ENCODE measurements around the gene HOXD9. TPM values are rescaled to one million over a fixed set of nuclear protein-coding genes. Genes with fewer than 3 reads are reported as not detected.

The HOXD9 gene
- polyA plus RNA-seq, 4 donors: 58.0 to 106 (median 69.1) TPM

DNA sequence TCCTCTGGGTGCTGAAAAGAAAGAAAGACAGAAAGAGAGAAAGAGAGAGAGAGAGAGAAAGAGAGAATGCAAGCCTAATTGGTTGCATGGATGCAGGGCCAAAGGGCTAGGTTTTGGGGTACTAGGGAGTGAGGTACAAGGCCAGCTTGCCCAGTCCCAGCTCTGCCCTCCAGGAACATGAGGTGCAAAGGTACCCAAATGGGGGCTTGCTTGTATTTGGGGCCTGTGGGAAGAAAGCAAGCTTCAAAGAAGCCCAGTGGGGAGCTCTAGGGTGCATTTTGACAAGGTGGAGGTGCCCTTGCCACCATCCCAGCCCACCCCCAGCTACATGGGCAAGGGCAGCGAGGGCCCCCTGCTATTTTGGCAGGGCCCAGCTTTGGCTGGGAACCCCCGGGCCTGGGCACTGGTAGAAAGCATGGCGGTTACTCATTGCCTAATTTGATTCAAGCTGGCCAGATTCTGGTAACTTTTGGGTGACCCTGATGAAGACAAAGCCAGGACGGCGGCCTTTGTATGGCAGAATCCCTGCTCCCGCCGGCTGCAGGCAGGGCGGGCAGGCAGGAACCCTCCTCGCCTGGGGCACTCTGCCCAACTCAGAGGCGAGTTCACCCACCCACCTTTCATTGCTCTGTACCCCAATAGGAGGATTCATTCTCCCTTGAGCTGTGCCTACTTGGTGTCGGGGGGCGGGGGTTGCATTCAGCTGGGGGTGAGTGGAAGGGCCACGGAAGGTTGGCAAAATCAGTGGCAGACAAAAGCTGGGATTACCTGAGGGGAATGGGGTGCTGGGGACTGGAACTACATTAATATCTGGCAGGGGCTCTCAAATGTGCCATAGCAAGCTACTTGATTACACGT, 28.3 kb downstream of the HOXD9 start:
- no peak for DNase-seq (ENCODE audit: low read depth in 4 of 4, low spot score in 3 of 4)

DNA sequence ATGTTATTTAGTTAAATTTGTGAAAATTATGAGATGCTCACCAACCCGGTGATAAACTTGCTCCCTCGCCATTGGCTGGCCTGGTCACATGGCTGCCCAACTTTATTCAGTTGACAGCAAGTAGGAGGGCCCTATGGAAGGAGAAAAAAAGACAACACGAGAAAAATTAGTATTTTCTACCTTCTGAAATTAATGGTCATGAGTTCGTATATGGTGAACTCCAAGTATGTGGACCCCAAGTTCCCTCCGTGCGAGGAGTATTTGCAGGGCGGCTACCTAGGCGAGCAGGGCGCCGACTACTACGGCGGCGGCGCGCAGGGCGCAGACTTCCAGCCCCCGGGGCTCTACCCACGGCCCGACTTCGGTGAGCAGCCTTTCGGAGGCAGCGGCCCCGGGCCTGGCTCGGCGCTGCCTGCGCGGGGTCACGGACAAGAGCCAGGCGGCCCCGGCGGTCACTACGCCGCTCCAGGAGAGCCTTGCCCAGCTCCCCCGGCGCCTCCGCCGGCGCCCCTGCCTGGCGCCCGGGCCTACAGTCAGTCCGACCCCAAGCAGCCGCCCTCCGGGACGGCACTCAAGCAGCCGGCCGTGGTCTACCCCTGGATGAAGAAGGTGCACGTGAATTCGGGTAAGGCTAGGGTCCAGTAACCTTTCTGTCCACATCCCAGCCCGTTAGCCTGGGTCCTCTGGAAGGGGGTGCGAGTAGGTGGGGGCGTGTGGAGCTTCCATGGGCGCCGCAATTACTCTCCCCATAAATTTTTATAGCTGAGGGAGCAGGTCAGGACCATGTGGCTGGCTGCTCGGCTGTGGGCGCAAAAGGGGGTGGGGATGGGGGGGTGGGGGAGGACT, 29.1 kb downstream of the HOXD9 start, which contains the start of gene HOXD4:
HOXD4 (plus strand) TSS at position 109 of the 846 bp plus-strand sequence; CDS start at position 193, 84 bp downstream.
- no peak for DNase-seq (ENCODE audit: low read depth in 4 of 4, low spot score in 3 of 4)

DNA sequence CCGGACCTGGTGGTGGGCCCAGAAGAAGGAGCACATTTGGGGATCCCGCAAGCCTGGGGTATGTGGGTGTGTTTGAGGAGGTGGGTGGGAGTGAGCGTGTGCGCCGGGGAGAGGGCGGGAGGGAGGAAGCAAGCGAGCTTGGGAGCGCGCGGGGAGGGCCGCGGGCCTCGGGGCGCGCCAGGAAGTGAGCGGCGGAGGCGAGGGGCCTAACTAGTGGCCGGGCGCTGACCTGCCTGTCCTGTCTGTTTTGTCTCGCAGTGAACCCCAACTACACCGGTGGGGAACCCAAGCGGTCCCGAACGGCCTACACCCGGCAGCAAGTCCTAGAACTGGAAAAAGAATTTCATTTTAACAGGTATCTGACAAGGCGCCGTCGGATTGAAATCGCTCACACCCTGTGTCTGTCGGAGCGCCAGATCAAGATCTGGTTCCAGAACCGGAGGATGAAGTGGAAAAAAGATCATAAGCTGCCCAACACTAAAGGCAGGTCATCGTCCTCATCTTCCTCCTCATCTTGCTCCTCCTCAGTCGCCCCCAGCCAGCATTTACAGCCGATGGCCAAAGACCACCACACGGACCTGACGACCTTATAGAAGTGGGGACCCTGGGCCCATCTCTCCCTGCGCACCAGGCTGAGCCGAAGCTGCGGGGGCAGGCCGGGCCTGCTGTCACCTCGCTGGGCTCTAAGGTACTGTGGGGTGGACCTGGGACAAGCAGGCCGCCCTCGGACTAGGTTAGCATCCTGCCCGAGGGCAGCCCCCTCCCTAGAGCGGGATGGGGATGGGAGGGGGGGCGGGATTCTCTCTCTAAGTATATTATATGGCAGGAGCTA, 30.0 kb downstream of the HOXD9 start:
- no peak for DNase-seq (ENCODE audit: low read depth in 4 of 4, low spot score in 3 of 4)

DNA sequence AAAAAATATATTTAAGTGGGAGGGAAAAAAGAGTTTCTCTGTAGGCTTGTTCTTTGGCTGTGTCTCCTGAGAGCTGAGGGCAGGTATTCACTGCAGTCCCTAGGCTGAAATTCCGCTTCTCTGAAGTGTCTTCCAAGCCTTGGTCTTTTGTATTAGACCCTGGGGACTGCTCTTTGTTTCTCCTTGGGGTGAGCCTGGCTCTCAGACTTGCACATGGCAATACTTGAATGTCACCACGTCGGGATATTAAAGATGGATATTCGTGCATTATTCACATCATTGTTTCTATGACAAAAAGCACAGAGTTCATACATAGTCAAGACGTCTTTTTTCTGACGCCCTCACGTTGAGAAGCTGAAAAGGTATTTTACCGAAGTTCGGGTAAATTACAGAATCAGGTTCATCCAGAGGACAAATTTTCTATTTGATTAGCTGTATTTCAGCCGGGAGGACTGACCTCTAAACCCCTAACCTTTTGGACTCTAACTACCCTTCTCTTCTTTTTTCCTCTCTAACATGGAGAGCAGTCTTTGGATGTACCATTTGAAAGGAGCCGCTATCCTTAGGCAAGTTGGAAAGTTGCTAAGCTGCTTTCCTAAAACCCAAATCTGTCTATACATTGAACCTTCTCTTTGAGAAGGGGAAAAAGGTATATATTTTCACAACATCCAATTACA, 32.2 kb downstream of the HOXD9 start:
- no peak for DNase-seq (ENCODE audit: low read depth in 4 of 4, low spot score in 3 of 4)

DNA sequence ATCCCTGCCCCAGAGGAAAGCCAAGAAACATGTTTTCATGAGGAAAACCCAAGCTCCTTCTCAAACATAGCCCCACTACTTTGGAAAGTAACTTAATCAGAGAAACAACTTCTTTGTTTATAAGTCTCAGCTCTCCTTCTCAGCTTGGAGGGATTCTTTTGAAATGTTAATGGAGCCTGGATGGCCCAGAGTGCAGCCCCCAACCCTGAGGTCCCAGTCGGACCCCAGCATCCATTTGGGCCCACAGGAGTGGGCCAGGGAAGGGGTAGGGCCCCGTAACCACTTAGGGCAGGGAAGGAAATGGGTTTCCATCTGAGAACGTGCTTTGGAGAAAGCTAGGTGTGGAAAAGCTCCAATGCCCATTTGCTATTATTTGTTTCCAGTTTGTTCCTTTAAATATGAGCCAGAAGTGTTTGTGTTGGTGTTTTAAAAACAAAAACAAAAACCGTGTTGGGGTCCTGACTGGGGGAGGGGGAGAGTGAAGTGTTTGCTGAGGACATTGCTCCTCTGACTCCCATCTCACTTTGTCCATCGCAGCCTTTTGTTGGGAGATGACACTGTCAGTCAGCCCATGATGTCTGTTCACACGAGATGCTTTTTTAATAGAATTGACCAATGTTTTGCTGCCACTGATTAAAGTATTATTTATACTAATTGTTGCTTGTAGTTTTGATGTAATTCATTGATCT, 33.0 kb downstream of the HOXD9 start:
- DNase-seq (ENCODE audit: low read depth in 4 of 4, low spot score in 3 of 4): no peak

DNA sequence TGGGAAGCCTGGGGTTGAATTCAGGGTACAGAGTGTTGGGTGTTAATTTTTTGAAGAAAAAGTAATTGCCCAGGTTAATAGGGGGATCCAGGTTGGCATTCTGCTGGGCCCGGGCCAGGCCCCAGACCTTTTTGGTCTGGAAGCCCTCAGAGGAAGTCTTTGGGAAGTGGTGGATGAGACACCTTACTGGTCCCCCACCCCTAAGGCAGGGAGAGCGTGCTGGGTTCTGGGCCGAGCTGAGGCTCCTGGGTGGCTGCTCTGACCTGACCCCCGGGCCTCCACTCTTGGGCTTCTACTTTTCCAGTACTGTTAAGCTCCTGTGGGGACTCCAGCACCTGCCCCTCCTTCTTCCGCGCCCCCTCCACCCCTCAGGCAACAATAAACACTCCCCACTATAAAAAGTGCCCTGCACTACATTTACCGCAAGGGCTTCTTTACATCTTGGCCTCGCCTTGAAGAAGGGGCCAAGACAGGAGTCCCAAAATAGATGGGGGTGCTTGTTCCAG, 33.8 kb downstream of the HOXD9 start:
- DNase-seq (ENCODE audit: low read depth in 4 of 4, low spot score in 3 of 4): no peak

DNA sequence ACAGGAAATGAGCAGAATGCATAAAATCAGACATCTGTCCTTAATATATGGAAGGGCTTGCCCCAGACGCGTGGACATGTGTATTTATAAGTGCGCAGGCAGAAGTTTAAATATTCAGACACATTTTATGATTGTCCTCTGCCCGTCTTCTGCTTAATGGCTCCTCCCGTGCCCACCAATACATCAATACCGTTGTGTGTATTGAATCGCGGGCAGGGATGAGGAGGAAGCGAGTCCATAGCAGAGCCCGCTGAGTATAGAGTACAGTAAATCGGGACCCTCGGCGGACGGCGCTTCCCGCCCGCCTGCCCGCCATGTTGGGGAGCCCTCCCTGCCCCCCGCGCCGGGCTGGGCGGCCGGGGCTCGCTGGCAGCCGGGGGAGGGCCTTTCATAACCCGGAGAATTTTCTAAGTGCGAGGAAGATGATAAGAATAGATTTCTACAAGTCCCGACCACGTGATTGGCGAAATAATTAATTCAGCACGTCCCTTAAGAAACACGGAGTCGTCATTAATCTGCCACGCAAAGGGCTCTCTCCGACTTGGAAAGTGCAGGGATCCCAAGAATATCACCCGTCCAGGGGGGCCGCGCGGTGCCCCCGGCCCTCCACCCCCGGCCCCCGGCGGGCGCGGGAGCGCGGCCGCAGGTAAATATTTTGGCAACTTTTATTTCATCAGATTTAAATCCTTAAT, 34.4 kb downstream of the HOXD9 start, which contains the start of gene HOXD3:
HOXD3 (plus strand) TSS at position 501 of the 692 bp plus-strand sequence. CDS start 11,808 bp downstream, outside the sequence.
- DNase-seq (ENCODE audit: low read depth in 4 of 4, low spot score in 3 of 4): no peak

DNA sequence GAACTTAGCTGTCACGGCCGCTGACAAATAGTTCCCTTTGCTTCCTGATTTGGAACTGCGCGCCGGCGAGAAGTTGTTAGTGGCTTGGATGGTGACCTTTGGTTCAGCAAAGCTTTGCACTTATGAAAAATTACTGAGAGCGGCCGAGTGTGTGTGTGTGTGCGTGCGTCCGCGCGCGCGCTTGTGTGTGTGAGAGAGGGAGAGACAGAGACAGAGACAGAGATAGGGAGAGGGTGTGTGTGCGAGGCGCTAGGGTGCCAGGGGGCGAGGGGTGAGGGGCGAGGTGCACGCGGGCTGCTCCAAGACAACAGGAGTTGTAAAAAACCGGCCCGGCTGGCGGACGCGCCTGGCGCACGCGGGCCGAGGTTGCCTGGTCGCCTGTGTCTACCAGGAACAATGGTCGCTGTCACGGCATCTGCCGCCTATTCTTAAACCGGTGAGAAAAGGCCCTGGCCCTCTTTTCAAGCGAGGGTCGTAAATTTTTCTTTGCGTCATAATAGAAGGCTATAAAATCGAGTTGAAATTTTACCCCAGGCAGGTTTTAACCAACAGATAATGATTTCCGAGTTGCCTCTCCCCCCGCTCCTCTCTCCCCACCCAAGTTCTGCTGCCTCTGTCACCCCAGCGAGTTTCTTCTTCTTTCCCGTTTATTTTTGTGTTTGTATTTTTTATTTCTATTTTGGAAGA, 35.1 kb downstream of the HOXD9 start:
- no peak for DNase-seq (ENCODE audit: low read depth in 4 of 4, low spot score in 3 of 4)

DNA sequence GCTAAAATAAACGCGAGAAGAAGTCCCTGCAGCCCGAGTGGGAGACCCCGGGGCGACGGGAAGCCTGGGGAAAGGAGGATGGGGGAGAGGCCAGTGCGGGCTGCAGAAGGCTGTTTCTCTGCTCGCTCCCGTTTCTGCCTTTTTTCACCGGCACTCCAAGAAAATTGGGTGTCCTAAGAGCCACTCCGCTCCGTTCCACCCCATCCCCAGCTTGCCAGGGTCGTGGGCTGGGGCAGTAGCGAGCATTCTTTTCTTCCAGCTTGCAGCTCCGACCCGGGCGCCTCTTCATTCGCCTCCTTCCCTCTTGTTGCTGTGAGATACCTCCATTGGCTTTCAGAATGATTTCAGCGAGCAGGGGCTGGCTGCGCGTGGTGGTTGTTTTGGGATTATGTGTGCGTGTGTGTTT, 35.7 kb downstream of the HOXD9 start:
- no peak for DNase-seq (ENCODE audit: low read depth in 4 of 4, low spot score in 3 of 4)

DNA sequence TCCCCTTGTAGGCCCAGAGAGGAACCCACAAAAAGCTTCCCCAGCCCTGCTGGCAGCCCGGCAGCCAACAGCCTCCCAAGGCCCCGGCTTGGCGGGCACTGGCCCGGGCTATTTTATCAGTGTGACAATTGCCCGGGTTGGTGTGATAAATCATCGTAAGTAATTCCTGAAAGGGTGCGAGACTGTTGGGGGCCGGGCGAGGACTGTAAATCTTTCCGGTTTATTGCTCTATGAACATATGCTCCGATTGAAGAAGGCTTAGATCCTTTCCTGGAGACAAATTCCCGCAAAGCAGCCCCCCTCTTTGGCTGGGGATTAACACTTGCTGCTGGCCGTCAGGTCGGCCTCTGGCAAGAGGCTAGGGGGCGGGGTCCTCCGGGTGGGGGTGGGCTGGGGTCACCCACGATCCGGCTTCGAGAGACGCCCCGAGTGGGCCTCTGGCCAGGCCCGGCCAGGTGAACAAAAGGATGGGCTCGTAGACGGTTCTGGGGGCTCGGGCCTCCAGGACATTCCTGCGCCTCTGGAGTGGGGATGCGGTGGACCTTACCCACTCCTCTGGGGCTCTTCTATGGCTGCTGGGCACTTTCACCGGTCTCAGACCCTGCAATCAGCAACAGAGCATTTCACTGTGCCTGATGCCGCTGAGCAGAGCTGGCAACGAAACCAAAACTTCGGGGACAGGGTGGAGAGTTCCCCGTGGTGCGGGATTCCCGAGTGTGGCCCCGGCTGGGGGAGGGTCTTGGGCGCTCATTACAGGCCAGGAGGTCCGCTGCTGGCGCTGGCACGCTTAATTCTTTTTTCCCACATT, 36.5 kb downstream of the HOXD9 start:
- DNase-seq (ENCODE audit: low read depth in 4 of 4, low spot score in 3 of 4): no peak

DNA sequence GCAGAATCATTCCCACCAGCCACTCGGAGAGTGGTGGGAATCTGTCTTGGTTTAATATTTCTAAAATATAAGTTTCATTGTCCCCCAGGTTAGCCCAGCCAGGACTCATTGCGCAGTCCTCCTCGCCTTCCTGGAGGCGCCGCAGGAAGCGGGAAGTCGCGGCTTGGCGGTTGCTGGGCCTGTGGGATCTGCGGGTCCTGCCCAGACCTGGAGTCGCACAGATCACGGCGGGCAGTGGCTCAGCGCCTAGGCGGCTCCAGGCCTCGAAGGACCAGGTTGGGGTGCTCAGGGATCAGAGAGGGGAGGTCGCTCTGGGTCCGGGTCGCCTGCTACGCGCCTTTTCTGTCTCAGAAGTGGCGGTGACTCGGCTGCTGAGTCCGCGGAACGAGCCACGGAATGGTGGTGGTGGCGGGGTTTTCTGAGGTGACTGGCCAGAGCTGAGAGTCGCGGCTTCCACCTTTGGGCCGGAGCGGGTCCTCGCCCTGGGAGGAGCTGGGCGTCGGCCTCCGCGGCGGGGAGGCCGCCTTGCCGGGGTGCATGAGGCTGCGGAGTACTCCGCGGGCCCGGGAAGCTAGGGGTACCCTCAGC, 37.2 kb downstream of the HOXD9 start:
- DNase-seq (ENCODE audit: low read depth in 4 of 4, low spot score in 3 of 4): no peak

DNA sequence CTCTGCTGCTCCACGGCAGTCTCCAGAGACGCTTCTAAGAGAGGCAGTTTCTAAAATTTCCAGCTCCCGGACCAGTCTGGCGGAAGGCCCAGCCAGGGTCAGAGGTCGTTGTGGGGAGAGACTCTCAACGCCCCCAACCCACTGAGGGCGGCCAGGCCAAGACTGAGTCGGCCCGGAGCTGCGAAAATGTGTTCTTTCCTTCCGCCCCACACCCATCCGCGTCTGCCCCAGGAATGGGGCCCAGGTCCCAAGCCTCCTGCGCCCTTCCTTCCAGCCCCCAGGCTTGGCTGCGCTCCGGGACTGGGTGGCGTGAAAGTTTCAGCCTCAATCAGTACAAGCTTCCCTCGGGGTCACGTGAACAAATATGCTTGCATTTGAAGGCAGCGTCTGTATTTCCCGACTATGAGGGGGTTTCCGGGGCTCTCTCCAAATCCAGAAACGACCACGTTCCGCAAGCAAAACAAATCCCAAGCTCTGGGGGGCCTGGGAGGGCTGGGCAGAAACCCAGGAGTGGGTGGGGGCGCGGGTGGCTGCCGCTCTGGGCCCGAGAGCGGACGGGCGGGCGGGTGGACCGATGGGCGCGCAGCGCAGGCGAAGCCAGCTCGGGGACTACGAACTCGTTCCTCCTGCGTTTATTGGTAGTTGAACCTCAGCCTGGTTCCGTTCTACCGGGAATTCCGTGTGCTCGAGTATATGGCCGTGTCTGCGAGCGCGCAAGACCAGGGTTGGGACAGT, 37.9 kb downstream of the HOXD9 start:
- DNase-seq (ENCODE audit: low read depth in 4 of 4, low spot score in 3 of 4): no peak

DNA sequence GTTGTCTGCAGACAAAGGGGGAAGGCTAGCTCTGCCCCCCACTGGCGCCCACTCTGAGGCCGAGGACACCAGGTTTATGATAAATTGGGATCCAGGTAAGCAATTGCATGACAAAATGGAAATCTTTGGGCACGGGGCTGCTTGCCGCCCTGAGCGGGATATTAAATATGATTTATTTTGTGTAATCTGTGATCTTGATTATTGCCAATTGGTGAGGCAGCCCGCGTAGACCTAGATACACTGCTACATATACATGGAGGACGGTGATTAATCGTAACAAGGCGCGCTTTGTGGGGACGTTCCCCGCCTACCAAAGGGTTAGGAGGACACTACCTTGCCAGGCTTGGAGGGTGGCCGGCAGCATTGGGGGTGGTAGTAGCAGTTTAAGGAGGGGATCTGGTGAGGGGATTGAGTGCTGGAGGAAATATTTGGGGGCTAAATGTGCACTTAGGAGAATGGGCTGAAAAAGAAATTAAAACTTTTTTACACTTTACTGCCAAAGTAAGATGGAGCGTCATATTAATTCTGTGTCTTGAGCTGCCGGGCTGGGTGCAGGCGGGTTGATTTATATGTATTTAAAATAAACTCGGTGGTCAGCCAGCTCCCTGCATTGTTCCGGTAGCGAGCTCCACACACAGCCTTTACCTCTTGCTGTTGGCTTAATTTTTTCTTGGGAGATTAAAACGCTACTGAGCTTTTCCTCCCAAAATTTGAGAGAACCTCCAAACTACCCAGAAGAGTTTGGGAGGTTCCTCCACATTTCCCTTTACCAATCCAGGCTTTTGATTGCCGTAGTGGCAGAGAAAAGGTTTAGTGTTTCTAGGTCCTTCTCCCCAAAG, 38.7 kb downstream of the HOXD9 start:
- no peak for DNase-seq (ENCODE audit: low read depth in 4 of 4, low spot score in 3 of 4)

DNA sequence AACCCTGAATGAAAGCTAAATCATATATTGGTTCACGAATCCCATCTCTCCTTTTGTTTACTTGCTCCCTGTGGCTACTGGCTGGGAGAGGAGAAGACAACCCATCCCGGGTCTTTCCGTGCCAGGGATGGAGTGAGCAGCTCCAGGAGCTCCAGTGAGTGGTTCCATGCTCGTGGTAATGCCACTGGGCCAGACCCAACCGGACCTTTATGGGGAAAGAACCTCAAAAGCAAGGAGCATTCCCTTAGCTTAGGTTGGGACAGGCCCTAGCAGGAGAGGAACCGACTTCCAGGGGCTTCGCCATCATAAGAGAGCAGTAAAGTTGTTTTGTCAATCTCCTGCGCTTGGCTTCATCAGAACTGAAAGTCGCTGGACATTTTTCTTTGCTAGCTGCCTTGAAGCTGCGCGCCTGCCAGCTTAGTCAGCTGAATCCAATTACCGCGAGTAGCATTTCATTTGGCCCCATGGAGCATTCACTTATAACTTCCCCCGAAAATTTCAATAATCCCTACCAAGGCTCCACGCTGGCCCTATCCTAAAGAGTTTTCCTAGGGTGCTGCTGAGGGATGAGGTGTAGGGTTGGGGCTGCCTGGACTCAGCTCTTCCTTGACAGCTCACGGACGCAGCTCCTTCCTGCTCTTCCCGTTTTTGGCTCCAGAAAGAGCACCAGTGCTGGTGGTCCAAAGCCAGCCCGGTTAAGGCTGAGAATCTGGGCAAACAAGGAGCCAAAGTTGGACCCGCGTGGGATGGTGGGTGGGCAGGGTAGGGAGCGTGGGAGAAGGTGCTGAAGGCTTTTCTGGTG, 39.5 kb downstream of the HOXD9 start:
- DNase-seq (ENCODE audit: low read depth in 4 of 4, low spot score in 3 of 4): no peak

Data from left renal pelvis (tissue), 4 donors.